Endodermal cell (in vitro differentiated cells): ENCODE data around the gene SLC24A3. TPM values are rescaled to one million over a fixed set of nuclear protein-coding genes. Genes with fewer than 3 reads are reported as not detected.

Experiments
- DNase-seq: peaks from one replicate; pipeline ENCODE4 v3.0.0-alpha.2; 2017
- H3K27ac ChIP-seq: 2 replicates; pipeline ENCODE4 v1.5.1; 2013; ENCODE audit warnings: mild to moderate bottlenecking, low read depth, low read length, moderate library complexity
- H3K27me3 ChIP-seq: 2 replicates; pipeline ENCODE4 v1.6.1; 2013; ENCODE audit warnings: mild to moderate bottlenecking, low read length, moderate library complexity; ENCODE audit not compliant: insufficient read depth, control insufficient read depth, poor library complexity, severe bottlenecking
- H3K36me3 ChIP-seq: 2 replicates; pipeline ENCODE4 v1.7.0; 2013; ENCODE audit warnings: mild to moderate bottlenecking, low read length, moderate library complexity; ENCODE audit not compliant: control insufficient read depth, insufficient read depth
- H3K4me1 ChIP-seq: one replicate; pipeline ENCODE4 v1.7.0; 2013; ENCODE audit warnings: low read length; ENCODE audit not compliant: control insufficient read depth, insufficient read depth
- H3K4me3 ChIP-seq: 2 replicates; pipeline ENCODE4 v1.5.1; 2013; ENCODE audit warnings: mild to moderate bottlenecking, low read length, moderate library complexity
- H3K9ac ChIP-seq: 2 replicates; pipeline ENCODE4 v1.6.1; 2013; ENCODE audit warnings: mild to moderate bottlenecking, low read length, moderate library complexity; ENCODE audit not compliant: poor library complexity, severe bottlenecking; ENCODE audit errors: extremely low read depth
- H3K9me3 ChIP-seq: 2 replicates; pipeline ENCODE4 v1.6.1; 2013; ENCODE audit warnings: mild to moderate bottlenecking, low read length, moderate library complexity; ENCODE audit not compliant: control insufficient read depth
- H3K27ac Mint-ChIP-seq: 2 replicates; pipeline ENCODE4 v1.8.0; 2020; ENCODE audit warnings: mixed read lengths
- H3K27me3 Mint-ChIP-seq: 2 replicates; pipeline ENCODE4 v1.8.0; 2021; ENCODE audit warnings: mild to moderate bottlenecking, mixed read lengths; ENCODE audit not compliant: insufficient read depth
- H3K36me3 Mint-ChIP-seq: 2 replicates; pipeline ENCODE4 v1.8.0; 2020; ENCODE audit warnings: low read depth, mixed read lengths
- H3K4me1 Mint-ChIP-seq: 2 replicates; pipeline ENCODE4 v1.8.0; 2020; ENCODE audit warnings: mixed read lengths
- H3K4me3 Mint-ChIP-seq: 2 replicates; pipeline ENCODE4 v1.8.0; 2020; ENCODE audit warnings: mild to moderate bottlenecking, moderate library complexity, mixed read lengths
- H3K9me3 Mint-ChIP-seq: 2 replicates; pipeline ENCODE4 v1.8.0; 2020; ENCODE audit warnings: mild to moderate bottlenecking, mixed read lengths
- CTCF ChIP-seq: fragments of 200-600 bp; sonication (generic); conservative IDR thresholded peaks from 2 replicates; pipeline ENCODE4 v1.5.0; 2021; ENCODE audit warnings: antibody characterized with exemption, mild to moderate bottlenecking
- WGBS, 2 experiments: methylation state at CpG; one replicate each; pipeline versions ENCODE4 v1.1.5 to v1.1.7; 2013; ENCODE audit warnings: missing lambda C conversion rate in 2 of 2, mixed read lengths in 1 of 2; ENCODE audit not compliant: insufficient coverage in 1 of 2, insufficient read length in 1 of 2; 5-methylcytosine and 5-hydroxymethylcytosine counted together
- total RNA-seq, 2 donors: library from RNA; stranded (reverse); fragmentation: NEBNext Ultra II Directional in 1 of 2; extraction: Animal tissue kit (Norgen Biotek cat#: 25700) in 1 of 2; gene quantifications; 2 replicates in 1 of 2; 3 replicates in 1 of 2; pipeline ENCODE4 v1.2.1, GENCODE V29; 2021

SLC24A3 gene
- total RNA-seq, 2 donors from 2014 or later: 1.5 to 1.8 TPM

- Mint-ChIP-seq H3K4me1 (no peaks in the 10 kb centered on the region), H3K4me3 (no peak overlapping the region)
- H3K4me1 ChIP-seq: no peaks in the 10 kb centered on the region
Observed at GRCh38 chr20:19232997-19233794, 20.8 kb downstream of the SLC24A3 start.

DNA sequence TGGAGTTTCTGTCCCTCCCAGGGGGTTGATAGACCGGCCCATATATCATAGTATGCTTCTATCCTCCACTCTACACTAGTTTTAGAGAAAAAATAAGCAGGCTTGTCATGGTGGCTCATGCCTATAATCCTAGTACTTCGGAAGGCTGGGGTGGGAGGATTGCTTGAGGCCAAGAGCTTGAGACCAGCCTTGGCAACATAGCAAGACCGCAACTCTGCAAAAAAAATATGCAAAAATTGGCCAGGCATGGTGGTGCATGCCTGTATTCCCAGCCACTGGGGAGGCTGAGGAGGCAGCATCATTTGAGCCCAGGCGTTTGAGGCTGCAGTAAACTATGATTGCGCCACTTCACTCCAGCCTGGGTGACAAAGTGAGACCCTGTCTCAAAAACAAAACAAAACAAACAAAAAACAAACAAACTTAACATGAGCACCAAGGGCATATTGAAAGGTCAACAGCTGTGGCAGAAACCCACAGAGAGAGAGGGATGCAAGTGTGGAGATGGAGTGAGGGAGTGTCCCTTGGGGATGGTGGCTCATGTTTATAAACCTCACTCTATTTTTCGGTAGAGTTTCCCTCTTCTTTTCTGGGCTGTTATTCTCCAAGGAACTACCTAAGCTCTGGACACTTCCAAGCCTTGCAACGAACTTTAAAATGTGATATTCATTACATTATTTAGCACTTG, 24.1 kb downstream of the SLC24A3 start:
- H3K4me3 ChIP-seq: no peak overlapping the region
- no peak for TF ChIP-seq CTCF
- 88 to 100% methylated on average over 3 to 7 of the region's 7 CpGs for WGBS, 2 experiments
- no peaks in the 10 kb centered on the region for H3K36me3 Mint-ChIP-seq
- no peak overlapping the region for H3K27ac ChIP-seq
- H3K27ac Mint-ChIP-seq: no peak overlapping the region
- H3K9me3 Mint-ChIP-seq: no peaks in the 10 kb centered on the region
- no peak for DNase-seq
- H3K4me3 Mint-ChIP-seq: no peak overlapping the region
- H3K9me3 ChIP-seq: no peaks in the 10 kb centered on the region
- H3K4me1 Mint-ChIP-seq: no peaks in the 10 kb centered on the region
- no peaks in the 10 kb centered on the region for H3K27me3 Mint-ChIP-seq
- H3K36me3 ChIP-seq: no peaks in the 10 kb centered on the region
- H3K9ac ChIP-seq: no peak overlapping the region
- H3K27me3 ChIP-seq: no peaks in the 10 kb centered on the region
- H3K4me1 ChIP-seq: no peaks in the 10 kb centered on the region

More at GRCh38 chr20:19232997-19233794, 20.8 kb downstream of the SLC24A3 start:
- DNase-seq: no peak
- Histone ChIP-seq H3K9me3 (no peaks in the 10 kb centered on the region), H3K27me3 (no peaks in the 10 kb centered on the region), H3K4me3 (no peak overlapping the region), H3K9ac (no peak overlapping the region), H3K36me3 (no peaks in the 10 kb centered on the region), H3K27ac (no peak overlapping the region)
- WGBS, 2 experiments: 89 to 92% methylated on average over 11 to 12 of the region's 12 CpGs
- no peaks in the 10 kb centered on the region for H3K36me3 Mint-ChIP-seq
- H3K27ac Mint-ChIP-seq: no peak overlapping the region
- H3K27me3 Mint-ChIP-seq: no peaks in the 10 kb centered on the region
- no peak for TF ChIP-seq CTCF
- H3K9me3 Mint-ChIP-seq: no peaks in the 10 kb centered on the region

DNA sequence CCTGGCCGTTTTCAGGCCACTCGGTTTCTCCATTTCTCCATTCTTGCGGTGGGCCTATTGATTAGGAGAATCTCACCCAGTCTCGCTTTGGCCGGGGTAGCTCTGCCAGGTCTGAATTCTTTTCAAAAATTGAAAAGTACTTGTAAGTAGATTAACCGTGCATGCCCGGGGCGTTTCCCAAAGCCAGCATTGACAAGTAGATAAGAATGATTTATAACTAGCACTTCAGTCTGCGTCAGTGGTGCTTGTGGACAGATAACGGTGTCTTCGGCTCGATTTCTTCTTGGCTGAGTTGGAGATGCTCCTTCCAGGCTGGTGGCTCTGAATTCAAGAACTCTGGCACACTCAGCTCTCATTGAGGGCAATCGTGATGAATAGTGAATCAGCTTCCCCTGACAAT, 29.0 kb downstream of the SLC24A3 start:
- Mint-ChIP-seq H3K27ac (no peak overlapping the region), H3K27me3 (no peaks in the 10 kb centered on the region), H3K4me1 (peaks cover 17% of the 10 kb centered on the region), H3K4me3 (no peak overlapping the region), H3K9me3 (no peaks in the 10 kb centered on the region), H3K36me3 (no peaks in the 10 kb centered on the region)
- Histone ChIP-seq H3K36me3 (no peaks in the 10 kb centered on the region), H3K9ac (no peak overlapping the region), H3K4me3 (no peak overlapping the region), H3K9me3 (no peaks in the 10 kb centered on the region), H3K27me3 (no peaks in the 10 kb centered on the region), H3K4me1 (peaks cover 4% of the 10 kb centered on the region), H3K27ac (no peak overlapping the region)
- TF ChIP-seq CTCF: no peak
- DNase-seq: no peak
- WGBS, 2 experiments: 95 to 97% methylated on average over 13 of the region's 13 CpGs
